Amygdala (tissue), 56 donors: ENCODE data around the gene RNF126.
"Not testable (repeated sequence)": the region's sequence is repeated elsewhere in the genome, so short reads cannot be mapped to it uniquely, and the experiment has no call there.

Experiments
- DNase-seq, 56 donors: peaks; one replicate each; lab custom pipeline; 2025; lab: John Stamatoyannopoulos, UW

RNF126 gene

DNA sequence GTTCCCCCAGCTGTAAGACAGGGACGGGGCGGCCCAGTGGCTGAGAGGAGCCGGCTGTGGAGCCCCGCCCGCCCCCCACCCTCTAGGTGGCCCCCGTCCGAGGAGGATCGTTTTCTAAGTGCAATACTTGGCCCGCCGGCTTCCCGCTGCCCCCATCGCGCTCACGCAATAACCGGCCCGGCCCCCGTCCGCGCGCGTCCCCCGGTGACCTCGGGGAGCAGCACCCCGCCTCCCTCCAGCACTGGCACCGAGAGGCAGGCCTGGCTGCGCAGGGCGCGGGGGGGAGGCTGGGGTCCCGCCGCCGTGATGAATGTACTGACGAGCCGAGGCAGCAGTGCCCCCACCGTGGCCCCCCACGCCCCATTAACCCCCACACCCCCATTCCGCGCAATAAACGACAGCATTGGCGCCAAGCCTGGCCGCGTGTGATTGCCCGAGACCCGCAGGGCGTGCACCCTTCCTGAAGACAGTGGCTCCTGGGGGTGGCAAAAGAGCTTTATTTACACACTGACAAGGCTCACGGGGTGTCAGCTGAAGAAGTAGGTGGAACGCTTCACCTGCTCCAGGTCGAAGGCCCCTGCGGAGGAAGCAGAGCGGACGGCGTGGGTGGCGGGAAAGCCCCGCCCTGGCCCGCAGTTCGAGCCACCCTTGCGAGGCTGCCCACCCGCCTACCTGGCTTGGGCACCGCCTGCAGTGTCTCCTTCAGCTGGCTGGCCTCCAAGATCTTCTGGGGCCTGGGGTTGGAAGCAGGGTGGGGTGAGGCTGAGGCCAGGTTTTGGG is 46.1 kb downstream of the RNF126 start:
- peak in 1 of 56 donors; percentile 8 for DNase-seq

DNA sequence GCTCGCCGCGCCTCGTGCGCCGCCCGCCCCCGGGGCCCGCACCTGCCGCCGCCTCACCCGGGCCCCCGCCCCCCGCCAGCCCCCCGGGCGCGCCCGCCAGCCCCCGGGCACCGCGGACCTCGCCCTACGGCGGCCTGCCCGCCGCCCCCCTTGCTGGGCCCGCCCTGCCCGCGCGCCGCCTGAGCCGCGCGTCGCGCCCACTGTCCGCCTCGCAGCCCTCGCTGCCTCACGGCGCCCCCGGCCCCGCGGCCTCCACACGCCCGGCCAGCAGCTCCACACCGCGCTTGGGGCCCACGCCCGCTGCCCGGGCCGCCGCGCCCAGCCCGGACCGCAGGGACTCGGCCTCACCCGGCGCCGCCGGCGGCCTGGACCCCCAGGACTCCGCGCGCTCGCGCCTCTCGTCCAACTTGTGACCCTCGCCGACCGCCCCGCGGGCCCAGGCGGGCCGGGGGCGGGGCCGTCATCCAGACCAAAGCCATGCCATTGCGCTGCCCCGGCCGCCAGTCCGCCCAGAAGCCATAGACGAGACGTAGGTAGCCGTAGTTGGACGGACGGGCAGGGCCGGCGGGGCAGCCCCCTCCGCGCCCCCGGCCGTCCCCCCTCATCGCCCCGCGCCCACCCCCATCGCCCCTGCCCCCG is 46.8 kb downstream of the RNF126 start:
- no peak for DNase-seq

DNA sequence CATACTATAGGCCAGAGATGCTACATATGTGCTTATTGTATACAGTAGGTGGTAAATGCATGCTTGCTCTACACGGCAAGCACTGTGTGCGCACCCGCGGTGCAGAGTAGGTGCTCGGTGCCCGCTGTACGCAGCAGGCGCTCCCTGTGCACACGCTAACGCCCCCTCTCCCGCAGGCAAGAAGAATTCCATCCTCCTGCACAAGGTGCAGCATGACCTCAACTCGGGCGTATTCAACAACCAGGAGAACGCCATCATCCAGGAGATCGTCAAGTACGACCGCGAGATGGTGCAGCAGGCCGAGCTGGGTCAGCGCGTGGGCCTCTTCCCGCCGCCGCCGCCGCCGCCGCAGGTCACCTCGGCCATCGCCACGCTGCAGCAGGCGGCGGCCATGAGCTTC is 47.4 kb downstream of the RNF126 start:
- no peak for DNase-seq

- no peak for DNase-seq
These were observed 49.1 kb downstream of the RNF126 start for GRCh38 chr19:613732-614567.

DNA sequence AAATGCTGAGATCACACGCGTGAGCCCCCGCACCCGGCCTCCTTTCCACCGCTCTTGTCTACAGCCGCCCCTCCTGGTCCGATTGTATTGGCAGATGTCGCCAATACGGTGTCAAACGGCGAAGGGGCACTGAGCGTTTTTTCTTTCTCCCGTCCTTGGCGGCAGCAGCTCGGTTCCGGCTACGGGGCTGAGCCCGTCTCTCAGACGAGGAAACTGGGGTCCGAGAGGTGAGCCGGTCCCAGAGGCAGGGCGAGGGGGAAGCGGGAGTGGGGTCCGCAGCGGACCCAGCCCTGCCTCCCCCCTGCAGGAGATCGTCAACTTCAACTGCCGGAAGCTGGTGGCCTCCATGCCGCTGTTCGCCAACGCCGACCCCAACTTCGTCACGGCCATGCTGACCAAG is 50.1 kb downstream of the RNF126 start:
- DNase-seq: no peak

GRCh38 chr19:611481-611868 is 51.5 kb downstream of the RNF126 start:
- DNase-seq: no peak

GRCh38 chr19:610801-611480 is 52.1 kb downstream of the RNF126 start:
- DNase-seq: peak in 1 of 56 donors; percentile 24

GRCh38 chr19:610071-610800 is 52.8 kb downstream of the RNF126 start:
- peak in 2 of 56 donors; percentile 6 to 27 for DNase-seq

GRCh38 chr19:609004-609346 is 54.0 kb downstream of the RNF126 start:
- peak in 52 of 56 donors; percentile 23 to 94 (median 74) for DNase-seq

GRCh38 chr19:608155-609003 is 54.6 kb downstream of the RNF126 start:
- DNase-seq: no peak

DNA sequence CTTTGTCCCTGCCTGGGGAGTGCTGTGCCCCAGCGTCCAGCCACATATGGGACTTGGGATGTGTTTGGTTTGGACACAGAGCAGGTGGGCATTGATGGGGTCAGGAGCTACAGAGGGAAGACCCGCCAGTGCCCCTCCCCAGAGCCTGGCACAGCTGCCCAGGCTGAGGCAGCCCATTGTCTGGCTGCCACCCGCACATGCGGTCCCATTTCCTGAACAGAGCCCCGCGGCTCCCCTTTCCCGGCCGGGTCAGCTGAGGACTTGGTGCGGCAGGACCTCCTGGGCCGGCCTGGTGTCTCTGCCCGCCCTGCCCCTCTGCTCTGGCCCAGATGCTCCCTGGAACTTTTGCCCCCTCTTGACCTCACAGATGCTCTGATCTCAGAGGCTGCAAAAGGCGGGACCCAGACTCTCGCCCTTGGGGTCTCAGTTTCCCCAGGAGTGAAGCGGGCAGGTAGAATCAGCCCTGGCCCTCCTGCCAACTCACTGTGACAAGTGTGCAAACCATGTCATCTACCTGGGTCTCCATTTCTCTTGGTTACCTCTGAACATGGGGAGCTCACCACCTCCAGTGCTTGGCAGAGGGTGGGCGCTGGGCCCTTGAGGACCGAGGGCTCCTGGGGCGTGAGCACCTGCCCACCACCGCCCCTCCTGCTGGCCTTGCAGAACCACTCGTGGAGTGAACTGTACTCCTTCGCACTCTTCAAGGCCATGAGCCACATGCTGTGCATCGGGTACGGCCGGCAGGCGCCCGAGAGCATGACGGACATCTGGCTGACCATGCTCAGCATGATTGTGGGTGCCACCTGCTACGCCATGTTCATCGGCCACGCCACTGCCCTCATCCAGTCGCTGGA is 55.5 kb downstream of the RNF126 start:
- DNase-seq: peak in 22 of 56 donors; percentile 11 to 72 (median 36)

- DNase-seq: not testable (repeated sequence)
These were observed 57.7 kb downstream of the RNF126 start for GRCh38 chr19:605061-605971.

DNA sequence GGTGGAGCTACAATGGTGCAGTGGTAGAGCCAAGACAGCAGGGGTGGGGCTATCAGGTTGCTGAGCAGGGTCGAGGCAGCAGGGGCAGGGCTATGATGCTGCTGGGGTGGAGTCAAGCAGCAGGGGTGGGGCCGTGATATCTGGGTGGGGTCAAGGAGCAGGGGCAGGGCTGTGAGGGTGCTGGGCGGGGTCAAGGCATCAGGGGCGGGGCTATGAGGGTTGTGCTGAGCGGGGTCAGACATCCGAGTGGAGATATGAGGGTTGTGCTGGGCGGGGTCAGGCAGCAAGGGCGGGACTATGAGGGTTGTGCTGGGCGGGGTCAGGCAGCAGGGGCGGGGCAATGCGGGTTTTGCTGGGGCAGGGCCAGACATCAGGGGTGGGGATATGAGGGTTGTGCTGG is 58.7 kb downstream of the RNF126 start:
- peak in 3 of 56 donors; percentile 23 to 38 (median 25) for DNase-seq

- not testable (repeated sequence) for DNase-seq
These were observed 59.2 kb downstream of the RNF126 start for GRCh38 chr19:603779-604178.

GRCh38 chr19:603302-603639 is 59.7 kb downstream of the RNF126 start:
- DNase-seq: not testable (repeated sequence)

- no peak for DNase-seq
These were observed 60.4 kb downstream of the RNF126 start for GRCh38 chr19:602391-603301.
